HepG2 (cell line): ENCODE results near the gene STRBP. TPM values are rescaled to one million over a fixed set of nuclear protein-coding genes. Genes with fewer than 3 reads are reported as not detected.

Experiments used
- CBX5 ChIP-seq: sonication (generic); formaldehyde crosslinking; IDR thresholded peaks from 2 replicates; pipeline ENCODE4 v1.4.0; 2020; ENCODE audit warnings: missing genetic modification reagents, borderline replicate concordance
- FOXK1 ChIP-seq: sonication (generic); formaldehyde crosslinking; IDR thresholded peaks from 2 replicates; pipeline ENCODE4 v1.4.0; 2020; ENCODE audit warnings: low read depth, missing genetic modification reagents, borderline replicate concordance
- HNF4G ChIP-seq, 2 experiments: sonication (generic) in 1 of 2; formaldehyde crosslinking in 1 of 2; IDR thresholded peaks; 2 replicates each; pipeline versions ENCODE4 v1.4.0 to v1.6.1; 2011 to 2020; ENCODE audit warnings: borderline replicate concordance in 2 of 2, low read depth in 2 of 2, mild to moderate bottlenecking in 2 of 2, low read length in 1 of 2, missing genetic modification reagents in 1 of 2, moderate library complexity in 1 of 2
- WIZ ChIP-seq: sonication (generic); formaldehyde crosslinking; IDR thresholded peaks from 2 replicates; pipeline ENCODE4 v1.5.1; 2020; ENCODE audit warnings: mild to moderate bottlenecking, missing genetic modification reagents
- ZNF326 ChIP-seq: sonication (generic); formaldehyde crosslinking; IDR thresholded peaks from 2 replicates; pipeline ENCODE4 v1.4.0; 2020; ENCODE audit warnings: missing genetic modification reagents, borderline replicate concordance
- ZNF570 ChIP-seq: sonication (generic); formaldehyde crosslinking; IDR thresholded peaks from 2 replicates; pipeline ENCODE4 v1.4.0; 2020; ENCODE audit warnings: mild to moderate bottlenecking, missing genetic modification reagents, borderline replicate concordance
- ZNF644 ChIP-seq: IDR thresholded peaks from 2 replicates; pipeline ENCODE4 v1.6.1; 2016; ENCODE audit warnings: low read depth
- polyA plus RNA-seq, 8 experiments: library from polyadenylated mRNA; depleted of rRNA in 3 of 8; stranded (reverse) in 7 of 8; unstranded in 1 of 8; fragments of >200 nt; fragmentation: Illumina TruSeq in 4 of 8; extraction: Trizol in 4 of 8; gene quantifications; 2 replicates each; pipeline versions ENCODE4 v1.2.1 to v1.2.3, GENCODE V29; 2011 to 2016; ENCODE audit warnings: low read depth in 4 of 8, missing spikeins in 1 of 8, mixed read lengths in 1 of 8; ENCODE audit not compliant: insufficient read depth in 1 of 8
- total RNA-seq, 5 experiments: library from RNA; depleted of rRNA; stranded (reverse); fragments of >200 nt; fragmentation: Illumina TruSeq; extraction: Trizol; gene quantifications; 2 replicates each; pipeline ENCODE4 v1.2.3, GENCODE V29; 2016; ENCODE audit warnings: low read depth in 1 of 5
- TF ChIP-seq, protein P1 (sequence below): sonication (generic); formaldehyde crosslinking; IDR thresholded peaks from one replicate; pipeline ENCODE4 v1.5.1; 2020; ENCODE audit warnings: mild to moderate bottlenecking, missing genetic modification reagents; ENCODE audit errors: not compliant biosample characterization
- TF ChIP-seq, protein P2 (sequence below): IDR thresholded peaks from 2 replicates; pipeline ENCODE4 v1.6.1; 2016
- TF ChIP-seq, protein P3 (sequence below): sonication (generic); formaldehyde crosslinking; IDR thresholded peaks from 2 replicates; pipeline ENCODE4 v1.9.0; 2021; ENCODE audit warnings: missing genetic modification reagents, borderline replicate concordance
- TF ChIP-seq, protein P4 (sequence below): IDR thresholded peaks from 2 replicates; pipeline ENCODE4 v1.4.0; 2020; ENCODE audit warnings: mild to moderate bottlenecking, missing genetic modification reagents

Gene STRBP
- total and polyA plus RNA-seq, 2 of the 13 experiments (the other 11 are each of a cell fraction or from before 2014, with no cell fraction given), result 14.5 to 38.5 TPM

DNA sequence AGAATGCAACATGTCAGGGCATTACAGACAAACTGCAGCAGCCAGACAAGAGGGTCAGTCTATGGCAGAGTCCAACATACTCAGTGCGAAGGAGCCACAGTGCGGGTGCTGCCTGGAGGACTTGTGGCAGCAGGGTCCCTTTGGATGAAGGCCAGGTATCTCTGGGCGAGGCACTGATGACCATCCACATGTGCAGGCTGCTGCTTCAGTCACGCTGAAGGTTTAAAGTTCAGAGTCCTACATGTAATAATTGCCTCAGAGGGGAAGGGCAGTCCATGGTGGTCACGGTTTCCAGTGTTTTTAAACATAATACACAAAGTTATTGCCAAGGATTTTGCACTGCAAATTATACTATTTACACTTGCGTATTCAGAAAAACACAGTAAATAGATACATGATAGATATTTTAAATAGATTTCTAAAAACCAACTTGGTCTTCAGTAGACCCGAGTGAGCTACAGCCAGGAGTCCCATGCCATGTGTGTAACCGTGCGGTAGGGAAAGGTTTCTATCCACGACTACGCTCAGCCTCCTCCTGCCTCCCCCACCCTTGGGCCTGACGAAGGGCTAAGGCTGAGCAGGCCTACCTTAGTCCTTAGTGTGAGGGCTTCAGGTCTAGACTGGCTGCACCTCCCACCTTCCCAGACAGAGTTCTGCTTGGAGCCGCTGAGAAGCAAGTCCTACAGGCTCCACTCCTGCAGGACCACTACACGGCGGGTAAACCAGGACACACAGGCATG lies 158.7 kb downstream of the STRBP start (continued):
- TF ChIP-seq, protein P1, sequence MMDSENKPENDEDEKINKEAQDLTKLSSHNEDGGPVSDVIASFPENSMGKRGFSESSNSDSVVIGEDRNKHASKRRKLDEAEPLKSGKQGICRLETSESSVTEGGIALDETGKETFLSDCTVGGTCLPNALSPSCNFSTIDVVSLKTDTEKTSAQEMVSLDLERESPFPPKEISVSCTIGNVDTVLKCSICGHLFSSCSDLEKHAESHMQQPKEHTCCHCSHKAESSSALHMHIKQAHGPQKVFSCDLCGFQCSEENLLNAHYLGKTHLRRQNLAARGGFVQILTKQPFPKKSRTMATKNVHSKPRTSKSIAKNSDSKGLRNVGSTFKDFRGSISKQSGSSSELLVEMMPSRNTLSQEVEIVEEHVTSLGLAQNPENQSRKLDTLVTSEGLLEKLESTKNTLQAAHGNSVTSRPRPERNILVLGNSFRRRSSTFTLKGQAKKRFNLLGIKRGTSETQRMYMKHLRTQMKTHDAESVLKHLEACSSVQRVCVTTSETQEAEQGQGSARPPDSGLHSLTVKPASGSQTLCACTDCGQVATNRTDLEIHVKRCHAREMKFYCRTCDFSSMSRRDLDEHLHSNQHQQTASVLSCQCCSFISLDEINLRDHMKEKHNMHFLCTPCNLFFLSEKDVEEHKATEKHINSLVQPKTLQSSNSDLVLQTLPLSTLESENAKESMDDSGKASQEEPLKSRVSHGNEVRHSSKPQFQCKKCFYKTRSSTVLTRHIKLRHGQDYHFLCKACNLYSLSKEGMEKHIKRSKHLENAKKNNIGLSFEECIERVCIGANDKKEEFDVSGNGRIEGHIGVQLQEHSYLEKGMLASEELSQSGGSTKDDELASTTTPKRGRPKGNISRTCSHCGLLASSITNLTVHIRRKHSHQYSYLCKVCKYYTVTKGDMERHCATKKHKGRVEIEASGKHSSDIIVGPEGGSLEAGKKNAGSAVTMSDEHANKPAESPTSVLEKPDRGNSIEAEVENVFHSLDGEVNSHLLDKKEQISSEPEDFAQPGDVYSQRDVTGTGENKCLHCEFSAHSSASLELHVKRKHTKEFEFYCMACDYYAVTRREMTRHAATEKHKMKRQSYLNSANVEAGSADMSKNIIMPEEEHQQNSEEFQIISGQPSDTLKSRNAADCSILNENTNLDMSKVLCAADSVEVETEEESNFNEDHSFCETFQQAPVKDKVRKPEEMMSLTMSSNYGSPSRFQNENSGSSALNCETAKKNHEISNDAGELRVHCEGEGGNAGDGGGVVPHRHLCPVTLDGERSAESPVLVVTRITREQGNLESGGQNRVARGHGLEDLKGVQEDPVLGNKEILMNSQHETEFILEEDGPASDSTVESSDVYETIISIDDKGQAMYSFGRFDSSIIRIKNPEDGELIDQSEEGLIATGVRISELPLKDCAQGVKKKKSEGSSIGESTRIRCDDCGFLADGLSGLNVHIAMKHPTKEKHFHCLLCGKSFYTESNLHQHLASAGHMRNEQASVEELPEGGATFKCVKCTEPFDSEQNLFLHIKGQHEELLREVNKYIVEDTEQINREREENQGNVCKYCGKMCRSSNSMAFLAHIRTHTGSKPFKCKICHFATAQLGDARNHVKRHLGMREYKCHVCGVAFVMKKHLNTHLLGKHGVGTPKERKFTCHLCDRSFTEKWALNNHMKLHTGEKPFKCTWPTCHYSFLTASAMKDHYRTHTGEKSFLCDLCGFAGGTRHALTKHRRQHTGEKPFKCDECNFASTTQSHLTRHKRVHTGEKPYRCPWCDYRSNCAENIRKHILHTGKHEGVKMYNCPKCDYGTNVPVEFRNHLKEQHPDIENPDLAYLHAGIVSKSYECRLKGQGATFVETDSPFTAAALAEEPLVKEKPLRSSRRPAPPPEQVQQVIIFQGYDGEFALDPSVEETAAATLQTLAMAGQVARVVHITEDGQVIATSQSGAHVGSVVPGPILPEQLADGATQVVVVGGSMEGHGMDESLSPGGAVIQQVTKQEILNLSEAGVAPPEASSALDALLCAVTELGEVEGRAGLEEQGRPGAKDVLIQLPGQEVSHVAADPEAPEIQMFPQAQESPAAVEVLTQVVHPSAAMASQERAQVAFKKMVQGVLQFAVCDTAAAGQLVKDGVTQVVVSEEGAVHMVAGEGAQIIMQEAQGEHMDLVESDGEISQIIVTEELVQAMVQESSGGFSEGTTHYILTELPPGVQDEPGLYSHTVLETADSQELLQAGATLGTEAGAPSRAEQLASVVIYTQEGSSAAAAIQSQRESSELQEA (CRISPR knock-in tag), result no peak
- TF ChIP-seq HNF4G (IDR thresholded peaks at IDR 0.05; ENCODE audit: borderline replicate concordance, low read depth, low read length), result peak; percentile 77
- TF ChIP-seq HNF4G (CRISPR knock-in tag; IDR thresholded peaks at IDR 0.05; ENCODE audit: borderline replicate concordance, low read depth), result peak; percentile 86; the same call in 1 of the 2 replicates
- TF ChIP-seq ZNF570 (CRISPR knock-in tag), result no peak
- no peak for TF ChIP-seq FOXK1 (CRISPR knock-in tag)
- TF ChIP-seq, protein P2, sequence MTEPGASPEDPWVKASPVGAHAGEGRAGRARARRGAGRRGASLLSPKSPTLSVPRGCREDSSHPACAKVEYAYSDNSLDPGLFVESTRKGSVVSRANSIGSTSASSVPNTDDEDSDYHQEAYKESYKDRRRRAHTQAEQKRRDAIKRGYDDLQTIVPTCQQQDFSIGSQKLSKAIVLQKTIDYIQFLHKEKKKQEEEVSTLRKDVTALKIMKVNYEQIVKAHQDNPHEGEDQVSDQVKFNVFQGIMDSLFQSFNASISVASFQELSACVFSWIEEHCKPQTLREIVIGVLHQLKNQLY (CRISPR knock-in tag), result peak; percentile 71
- 0 out of 2 replicates have a peak, but pooled peaks have one; percentile 55 for TF ChIP-seq CBX5 (CRISPR knock-in tag)
- peak; percentile 67; the same call in 1 of the 2 replicates for TF ChIP-seq ZNF644 (CRISPR knock-in tag)
- TF ChIP-seq WIZ, result no peak
- TF ChIP-seq, protein P3, sequence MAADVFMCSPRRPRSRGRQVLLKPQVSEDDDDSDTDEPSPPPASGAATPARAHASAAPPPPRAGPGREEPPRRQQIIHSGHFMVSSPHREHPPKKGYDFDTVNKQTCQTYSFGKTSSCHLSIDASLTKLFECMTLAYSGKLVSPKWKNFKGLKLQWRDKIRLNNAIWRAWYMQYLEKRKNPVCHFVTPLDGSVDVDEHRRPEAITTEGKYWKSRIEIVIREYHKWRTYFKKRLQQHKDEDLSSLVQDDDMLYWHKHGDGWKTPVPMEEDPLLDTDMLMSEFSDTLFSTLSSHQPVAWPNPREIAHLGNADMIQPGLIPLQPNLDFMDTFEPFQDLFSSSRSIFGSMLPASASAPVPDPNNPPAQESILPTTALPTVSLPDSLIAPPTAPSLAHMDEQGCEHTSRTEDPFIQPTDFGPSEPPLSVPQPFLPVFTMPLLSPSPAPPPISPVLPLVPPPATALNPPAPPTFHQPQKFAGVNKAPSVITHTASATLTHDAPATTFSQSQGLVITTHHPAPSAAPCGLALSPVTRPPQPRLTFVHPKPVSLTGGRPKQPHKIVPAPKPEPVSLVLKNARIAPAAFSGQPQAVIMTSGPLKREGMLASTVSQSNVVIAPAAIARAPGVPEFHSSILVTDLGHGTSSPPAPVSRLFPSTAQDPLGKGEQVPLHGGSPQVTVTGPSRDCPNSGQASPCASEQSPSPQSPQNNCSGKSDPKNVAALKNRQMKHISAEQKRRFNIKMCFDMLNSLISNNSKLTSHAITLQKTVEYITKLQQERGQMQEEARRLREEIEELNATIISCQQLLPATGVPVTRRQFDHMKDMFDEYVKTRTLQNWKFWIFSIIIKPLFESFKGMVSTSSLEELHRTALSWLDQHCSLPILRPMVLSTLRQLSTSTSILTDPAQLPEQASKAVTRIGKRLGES (CRISPR knock-in tag), result no peak
- no peak for TF ChIP-seq ZNF326
- TF ChIP-seq, protein P4, sequence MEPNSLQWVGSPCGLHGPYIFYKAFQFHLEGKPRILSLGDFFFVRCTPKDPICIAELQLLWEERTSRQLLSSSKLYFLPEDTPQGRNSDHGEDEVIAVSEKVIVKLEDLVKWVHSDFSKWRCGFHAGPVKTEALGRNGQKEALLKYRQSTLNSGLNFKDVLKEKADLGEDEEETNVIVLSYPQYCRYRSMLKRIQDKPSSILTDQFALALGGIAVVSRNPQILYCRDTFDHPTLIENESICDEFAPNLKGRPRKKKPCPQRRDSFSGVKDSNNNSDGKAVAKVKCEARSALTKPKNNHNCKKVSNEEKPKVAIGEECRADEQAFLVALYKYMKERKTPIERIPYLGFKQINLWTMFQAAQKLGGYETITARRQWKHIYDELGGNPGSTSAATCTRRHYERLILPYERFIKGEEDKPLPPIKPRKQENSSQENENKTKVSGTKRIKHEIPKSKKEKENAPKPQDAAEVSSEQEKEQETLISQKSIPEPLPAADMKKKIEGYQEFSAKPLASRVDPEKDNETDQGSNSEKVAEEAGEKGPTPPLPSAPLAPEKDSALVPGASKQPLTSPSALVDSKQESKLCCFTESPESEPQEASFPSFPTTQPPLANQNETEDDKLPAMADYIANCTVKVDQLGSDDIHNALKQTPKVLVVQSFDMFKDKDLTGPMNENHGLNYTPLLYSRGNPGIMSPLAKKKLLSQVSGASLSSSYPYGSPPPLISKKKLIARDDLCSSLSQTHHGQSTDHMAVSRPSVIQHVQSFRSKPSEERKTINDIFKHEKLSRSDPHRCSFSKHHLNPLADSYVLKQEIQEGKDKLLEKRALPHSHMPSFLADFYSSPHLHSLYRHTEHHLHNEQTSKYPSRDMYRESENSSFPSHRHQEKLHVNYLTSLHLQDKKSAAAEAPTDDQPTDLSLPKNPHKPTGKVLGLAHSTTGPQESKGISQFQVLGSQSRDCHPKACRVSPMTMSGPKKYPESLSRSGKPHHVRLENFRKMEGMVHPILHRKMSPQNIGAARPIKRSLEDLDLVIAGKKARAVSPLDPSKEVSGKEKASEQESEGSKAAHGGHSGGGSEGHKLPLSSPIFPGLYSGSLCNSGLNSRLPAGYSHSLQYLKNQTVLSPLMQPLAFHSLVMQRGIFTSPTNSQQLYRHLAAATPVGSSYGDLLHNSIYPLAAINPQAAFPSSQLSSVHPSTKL (CRISPR knock-in tag), result peak; percentile 89
